Thyroid gland (tissue), 4 donors: ENCODE data around the gene BRAF.

Experiments
- POLR2A ChIP-seq, 2 donors: fragments of 450-650 bp; IDR thresholded peaks; one replicate each; pipeline ENCODE4 v1.6.1; 2017; ENCODE audit warnings: antibody characterized with exemption in 2 of 2, mild to moderate bottlenecking in 2 of 2, moderate library complexity in 1 of 2
- TF ChIP-seq, protein P1 (sequence below), 6 experiments: fragments of 200-600 bp in 3 of 6; fragments of 450-650 bp in 3 of 6; sonication (generic) in 3 of 6; IDR thresholded peaks; one replicate each; pipeline ENCODE4 v1.5.1; 2016 to 2019; ENCODE audit warnings: antibody characterized with exemption in 6 of 6, mild to moderate bottlenecking in 2 of 6, inconsistent platforms in 1 of 6, moderate library complexity in 1 of 6

DNA sequence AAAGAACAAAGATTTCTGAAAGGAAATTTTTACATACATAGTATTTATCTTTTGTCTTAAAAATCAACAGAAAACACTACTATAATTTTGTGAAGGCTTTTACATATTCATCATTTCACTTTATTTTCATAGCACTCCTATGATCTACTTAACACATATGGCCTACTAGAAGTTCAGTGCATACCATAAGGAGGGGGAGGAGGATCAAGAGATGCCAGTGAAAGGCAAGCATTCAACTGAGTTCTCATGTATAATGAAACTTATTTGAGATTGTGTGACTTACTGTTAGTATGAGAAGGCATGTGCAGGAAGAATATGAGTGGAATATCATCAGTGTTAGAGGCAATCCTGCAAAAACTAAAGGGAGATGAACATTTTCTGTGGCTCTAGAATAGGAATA is 10.6 kb downstream of the BRAF start:
- TF ChIP-seq, protein P1, sequence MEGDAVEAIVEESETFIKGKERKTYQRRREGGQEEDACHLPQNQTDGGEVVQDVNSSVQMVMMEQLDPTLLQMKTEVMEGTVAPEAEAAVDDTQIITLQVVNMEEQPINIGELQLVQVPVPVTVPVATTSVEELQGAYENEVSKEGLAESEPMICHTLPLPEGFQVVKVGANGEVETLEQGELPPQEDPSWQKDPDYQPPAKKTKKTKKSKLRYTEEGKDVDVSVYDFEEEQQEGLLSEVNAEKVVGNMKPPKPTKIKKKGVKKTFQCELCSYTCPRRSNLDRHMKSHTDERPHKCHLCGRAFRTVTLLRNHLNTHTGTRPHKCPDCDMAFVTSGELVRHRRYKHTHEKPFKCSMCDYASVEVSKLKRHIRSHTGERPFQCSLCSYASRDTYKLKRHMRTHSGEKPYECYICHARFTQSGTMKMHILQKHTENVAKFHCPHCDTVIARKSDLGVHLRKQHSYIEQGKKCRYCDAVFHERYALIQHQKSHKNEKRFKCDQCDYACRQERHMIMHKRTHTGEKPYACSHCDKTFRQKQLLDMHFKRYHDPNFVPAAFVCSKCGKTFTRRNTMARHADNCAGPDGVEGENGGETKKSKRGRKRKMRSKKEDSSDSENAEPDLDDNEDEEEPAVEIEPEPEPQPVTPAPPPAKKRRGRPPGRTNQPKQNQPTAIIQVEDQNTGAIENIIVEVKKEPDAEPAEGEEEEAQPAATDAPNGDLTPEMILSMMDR (IDR thresholded peaks at IDR 0.05) = no peak
- no peak for TF ChIP-seq POLR2A (IDR thresholded peaks at IDR 0.05)
